DMS 273 (cell line): ENCODE measurements around the gene THEM4.

Experiments
- DNase-seq: peaks from one replicate; lab custom pipeline; 2025; ENCODE audit not compliant: unreplicated experiment; lab: John Stamatoyannopoulos, UW

The THEM4 gene

DNA sequence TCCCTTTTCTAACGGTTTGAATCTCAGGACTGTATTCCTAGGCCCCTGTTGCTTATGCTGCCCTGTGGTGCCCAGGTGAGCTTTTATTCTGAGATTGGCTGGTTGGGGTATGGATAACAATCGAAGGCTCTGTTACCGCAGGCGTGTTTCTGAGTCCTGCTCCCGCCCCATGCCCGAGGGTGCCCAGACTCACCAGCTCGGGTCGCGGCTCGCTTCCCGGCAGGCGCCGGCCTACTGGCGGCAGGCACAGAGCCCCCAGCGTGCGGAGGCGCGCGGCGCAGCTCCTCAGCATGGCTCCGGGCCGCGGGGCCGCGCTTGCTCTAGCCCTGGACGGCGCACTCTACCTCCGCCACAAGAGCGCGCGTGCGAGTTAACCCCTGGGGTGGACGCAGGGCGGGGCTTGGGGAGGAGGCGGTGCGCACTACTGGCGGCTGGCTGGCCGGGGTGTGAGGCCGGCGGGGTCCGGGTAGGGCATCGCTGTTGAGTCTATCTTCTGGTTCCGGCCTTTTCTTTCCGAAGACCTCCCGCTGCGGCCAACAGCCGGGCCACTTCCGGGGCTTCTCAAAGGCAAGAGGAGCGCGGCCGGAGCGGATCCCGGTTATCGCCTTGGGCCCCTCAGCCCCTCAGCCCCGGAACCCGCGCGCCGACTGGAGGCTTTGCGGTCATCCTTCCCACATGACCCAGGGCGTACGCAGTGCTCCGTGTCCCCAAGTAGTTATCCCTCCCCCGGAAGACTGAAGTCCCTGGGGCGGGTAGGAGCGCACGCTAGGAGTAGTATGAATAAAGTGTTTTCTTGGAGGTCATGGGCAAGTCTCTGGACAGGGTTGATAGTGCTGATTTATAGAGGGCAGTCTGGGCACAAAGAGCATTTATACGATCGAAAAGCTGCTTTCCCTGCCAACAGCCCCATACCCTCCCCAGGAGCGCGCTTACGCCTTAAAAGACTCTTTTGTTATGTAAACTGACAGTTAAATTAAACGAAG is at the start of gene THEM4:
THEM4 (minus strand) TSS at position 345 of the 983 bp plus-strand sequence; CDS start at position 292, 53 bp downstream.
- DNase-seq: peak; percentile 99

DNA sequence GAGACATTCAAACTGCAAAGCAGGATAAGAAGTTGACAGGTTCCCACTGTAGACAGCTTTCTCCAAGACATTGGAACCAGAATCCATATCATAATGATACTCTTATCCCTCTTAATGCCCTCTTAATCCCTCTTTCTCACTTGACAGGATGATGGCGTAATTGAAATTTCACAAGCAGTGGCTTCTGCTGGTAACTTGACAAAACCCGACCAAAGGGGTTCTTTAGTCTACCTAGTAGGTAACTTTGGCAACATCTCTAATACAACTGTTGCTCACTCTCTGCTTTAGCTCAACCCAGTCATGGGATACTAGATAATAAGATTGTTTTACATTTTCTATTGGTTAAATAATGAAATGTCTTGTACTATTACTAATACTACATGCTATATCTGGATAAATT is 49.6 kb upstream of the THEM4 start:
- no peak for DNase-seq

DNA sequence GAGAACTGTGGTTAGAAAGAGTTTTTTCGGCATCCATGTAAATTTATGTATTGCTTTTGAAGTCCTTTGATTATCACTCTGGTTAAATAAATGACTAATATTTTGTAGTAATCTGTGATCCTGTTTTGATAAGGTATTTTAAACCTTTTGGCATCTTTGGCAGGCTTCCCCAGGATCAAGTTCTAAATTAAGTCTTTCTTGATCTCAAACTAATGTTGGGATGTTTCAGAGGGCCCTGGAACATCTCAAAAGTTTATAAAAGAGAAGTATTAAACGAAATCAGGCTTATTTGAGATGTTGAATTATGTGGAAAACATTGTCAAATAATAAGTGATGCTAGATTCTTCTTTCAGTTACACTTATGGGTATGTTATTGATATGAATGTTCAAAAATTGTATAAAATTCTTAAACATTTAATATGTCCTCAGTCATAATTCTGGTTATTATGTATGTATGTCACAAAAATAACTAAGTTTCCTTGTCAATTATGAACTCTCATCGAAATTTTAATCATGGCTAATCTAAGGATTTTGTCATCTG is 47.7 kb upstream of the THEM4 start:
- no peak for DNase-seq

DNA sequence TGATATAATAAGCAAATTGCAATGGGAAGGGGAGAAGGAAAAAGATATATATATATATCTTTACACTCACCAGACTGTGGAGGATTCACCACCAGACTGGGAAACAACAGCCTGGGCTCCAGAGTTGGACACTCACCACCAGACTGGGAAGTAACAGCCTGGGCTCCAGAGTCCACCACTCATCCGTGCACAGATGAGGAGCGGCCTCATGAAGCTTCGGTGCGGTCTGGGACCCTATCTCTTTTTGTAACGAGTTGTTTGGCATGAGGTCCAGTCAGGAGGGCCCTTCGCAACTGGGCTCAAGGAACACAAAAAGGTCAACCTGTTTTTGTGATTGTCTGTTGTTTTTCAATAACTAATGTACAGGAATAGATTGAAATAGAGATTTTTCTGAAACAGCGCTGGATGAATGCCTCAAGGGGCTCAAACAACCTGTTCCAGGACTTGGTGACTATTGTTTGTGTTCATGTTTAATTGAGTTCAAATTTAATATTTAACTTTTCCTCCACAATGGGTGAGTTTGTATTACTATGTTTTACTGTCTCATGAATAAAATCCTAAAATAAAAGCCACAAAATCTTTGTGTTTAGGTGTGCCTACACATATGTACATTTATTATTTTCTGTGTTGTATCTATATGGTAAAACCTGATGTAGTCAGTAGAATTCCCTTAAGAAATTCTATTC is 44.2 kb upstream of the THEM4 start:
- no peak for DNase-seq

DNA sequence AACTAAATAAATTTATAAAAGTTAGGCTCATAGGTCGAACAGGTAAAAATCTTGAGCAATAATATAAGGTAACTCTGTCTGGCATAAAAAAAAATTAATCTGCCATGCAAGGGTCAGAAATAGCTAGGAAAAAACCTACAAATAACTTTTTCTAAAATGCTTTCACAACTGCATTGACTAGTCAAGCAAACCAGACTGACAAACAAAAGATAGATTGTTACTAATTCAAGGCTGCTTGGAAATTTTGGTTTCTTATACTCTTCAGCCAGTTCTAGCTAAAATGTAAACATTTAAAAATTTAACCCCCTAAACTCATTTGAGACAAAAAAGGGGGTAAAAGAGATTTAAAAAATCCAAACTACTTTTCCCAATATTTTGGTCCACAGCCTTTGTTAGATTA is 43.5 kb upstream of the THEM4 start:
- no peak for DNase-seq

DNA sequence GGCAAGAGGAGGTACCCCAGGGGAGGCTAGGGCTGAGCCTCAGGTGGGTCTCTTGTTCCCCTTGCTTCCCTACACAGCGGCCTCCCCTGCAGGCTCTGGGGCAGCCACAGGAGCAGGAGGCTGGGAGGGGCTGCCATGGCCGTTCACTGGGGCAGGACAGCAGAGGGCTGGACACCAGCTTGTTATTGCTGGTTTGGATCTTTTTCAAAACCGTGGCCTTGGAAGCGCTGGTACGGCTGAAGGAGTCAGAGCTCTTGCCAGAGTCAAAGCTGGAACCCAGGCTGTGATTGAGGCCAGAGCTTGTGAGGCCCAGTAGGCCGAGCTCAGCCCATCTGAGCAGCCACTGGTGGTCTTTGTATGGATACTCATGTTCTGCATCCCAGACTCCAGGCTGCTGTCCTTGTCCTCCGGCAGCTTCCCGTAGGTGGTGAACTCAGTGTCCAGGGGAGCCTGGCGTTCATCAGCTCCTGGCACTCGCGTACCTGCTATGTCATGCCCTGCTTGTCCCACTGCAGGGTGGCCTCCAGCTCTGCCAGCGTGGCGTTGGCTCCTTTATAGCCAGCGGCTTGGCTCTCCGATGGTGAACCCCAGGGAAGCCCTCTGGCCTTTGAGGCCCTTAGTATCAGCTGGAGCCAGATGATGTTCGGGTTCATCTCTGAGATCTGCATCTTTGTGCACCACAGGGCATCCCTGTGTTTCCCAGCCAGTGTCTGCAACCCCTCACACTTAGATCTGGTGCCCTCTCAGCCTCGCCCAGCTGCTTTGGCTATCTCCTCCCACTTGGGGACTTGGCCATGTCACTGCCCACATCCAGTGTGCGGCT is 40.3 kb upstream of the THEM4 start:
- no peak for DNase-seq

DNA sequence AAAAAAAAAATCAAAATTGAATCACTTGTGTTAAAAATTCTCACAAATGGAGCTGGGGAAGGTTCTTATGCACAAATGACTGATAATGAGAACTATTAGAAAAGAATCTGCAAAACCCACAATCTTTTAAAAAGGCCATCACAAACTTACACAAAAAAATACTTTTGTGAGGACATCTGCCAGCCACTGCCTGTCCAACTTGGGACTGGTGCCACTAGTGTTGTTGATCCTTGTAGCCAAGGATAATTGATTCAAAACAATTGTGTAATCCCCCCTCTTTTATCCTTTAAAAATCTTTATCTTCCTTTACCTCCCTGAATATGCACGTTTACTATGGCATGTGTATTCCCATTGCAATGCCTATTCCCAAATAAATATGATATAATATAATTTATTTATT is 39.2 kb upstream of the THEM4 start:
- no peak for DNase-seq

DNA sequence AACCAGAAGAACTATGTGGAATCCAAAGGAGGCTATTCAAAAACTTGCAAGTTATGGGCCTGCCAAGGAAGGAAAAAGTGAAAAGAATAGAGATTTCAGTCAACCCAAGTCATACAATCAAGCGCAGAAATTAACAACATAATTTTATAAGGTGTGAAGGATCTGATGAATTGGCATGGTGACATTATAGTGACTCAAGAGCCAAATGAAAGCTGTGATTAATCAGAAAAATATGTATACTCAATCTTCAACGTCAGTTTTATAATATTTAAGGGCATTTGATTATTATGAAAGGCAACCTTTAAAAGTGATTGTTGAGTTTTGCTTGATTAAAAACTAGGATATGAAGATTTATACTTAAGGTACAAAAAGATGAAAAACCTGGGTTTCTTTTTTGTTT is 37.8 kb upstream of the THEM4 start:
- no peak for DNase-seq

DNA sequence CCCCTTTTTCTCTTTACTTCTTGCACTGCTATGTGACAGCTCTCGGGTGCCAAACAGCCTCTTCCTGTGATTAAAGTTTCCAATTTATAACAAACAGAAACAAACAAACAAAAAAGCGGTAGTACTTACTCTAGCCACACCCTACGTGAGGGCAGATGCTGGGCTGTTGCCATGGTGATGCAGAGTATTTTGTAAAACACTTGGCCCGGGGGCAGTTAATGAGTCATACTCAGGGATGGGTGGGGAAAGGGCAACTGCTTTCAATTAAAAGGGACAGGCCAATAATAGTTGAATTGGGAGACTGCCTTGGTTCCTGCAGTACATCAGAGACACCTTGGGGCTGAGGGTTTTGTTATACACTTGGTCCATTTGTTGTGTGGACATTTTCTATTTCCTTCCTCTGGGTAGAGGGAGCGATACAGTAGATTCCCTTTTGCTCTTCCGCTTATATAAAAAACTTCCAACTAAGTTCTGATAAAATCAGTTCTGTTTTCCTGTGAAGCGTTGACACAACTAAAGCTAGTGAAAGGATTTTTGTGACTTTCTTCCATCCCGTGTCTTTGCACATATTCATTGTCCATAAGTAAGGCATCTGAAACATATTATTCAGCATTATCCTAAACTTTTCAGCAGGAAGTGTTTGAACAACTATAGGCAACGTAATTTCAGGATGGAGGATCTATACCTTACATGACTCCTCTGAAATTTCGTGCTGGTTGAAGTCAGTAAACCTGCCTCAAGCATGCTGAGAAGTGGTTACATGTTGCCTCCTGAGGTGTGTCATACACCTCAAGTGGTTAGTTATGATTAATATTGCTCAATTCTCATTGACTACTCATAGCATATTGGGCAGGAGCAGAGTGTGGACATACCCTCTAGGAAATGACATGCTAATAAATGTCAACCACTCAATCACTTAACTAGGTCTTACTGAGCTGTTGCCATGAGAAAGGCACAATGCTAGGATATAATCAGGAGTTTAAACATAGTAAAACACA is 36.7 kb upstream of the THEM4 start:
- DNase-seq: peak; percentile 88

DNA sequence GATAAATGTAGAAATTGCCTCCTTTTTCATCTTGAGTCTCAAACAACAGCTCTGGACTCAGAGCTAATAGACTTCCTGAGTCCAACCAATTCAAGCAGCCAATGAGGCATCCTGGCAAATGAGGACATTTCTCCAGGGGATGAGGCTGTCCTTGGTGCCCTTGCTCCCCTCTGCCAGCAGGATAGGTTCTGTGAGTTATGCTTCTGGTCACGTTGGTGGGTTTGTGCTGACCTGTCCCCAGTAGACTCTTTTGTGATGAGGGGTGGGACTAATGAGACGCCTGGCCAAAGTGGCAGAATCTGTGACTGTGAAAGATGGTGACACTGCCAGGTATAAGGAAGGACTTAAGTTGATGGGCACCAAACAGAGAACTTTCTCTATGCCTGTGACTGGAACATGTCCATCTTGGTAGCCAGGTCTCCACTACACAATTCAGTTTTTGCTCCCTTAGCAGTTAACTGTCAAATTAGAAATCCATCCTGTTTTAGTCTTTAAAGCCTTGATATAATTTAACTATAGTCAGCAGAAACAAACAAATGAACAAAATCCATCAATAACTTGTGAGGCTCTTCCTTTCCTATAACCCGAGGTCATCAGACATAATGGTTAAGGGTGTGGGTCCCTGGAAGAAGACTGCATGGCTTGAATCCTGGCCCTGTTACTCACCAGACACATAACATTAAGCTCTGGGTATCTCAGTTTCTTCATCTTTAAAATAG is 35.7 kb upstream of the THEM4 start:
- DNase-seq: no peak

DNA sequence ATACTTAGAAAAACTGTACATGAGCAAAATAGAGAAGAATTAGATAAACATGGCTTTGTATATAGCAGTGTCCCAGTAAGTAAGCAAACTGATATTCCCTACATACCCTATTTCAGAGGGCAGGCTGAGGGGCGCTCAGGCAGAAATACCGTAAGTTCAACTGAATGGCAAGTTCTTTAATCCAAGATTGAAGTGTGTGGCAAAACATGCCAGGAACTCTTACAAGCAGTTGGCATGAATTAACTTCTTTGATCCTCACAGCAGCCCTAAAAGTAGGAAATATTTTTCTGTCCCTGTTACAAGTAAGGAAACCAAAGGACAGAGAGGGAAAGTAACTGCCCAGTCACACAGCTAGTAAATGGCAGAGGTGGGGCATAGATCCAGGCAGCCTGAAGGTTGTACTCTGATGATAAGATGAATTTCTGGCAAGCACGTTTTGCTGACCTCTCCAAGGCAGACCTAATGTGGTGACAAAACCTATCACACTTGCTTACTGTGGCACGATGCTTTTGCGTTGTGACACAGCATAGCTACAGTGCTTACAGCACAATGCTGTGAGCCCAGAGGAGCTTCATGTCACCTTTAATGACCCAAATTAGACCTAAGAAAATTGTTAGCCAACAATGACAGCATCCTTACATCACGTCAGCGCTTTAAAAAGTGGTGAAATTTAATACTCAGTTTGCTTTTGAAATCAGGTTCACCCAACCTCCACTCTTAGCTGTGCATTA is 35.0 kb upstream of the THEM4 start:
- DNase-seq: no peak

DNA sequence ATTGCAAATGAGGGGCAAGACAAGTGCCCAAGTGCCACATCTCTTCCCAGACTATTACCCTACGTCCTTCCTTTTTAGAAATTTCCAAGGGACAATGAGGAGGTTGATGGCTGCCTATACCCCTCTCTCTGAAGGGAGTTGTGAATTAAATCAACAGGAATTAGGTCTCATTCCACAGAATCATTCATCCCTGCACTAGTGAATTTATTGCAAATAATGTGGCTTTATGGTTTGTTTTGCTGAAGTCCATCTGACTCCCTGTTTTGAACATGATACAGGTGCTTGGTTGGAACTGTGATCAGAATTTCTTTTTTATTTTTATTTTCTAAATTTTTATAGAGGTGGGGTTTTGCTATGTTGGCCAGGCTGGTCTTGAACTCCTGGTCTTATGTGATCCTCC is 34.3 kb upstream of the THEM4 start:
- no peak for DNase-seq

DNA sequence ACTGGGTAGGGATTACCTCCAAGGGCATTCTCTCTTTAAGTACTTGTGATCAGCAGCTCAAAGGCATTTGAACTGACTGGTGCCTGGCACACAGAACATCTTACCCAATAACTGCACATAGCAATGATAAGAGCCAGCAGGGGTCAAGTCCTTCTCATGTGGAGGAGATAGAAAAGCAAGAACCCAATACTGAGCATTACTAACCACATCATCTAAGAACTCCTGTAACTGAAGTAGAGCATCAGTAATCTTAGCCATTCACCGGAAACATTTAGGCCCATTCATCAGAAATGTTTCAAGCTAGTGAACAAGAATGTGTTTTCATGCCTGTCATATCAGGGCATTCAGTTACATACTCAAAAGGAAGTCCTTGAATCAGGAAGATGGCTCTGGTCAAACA is 33.6 kb upstream of the THEM4 start:
- DNase-seq: no peak

DNA sequence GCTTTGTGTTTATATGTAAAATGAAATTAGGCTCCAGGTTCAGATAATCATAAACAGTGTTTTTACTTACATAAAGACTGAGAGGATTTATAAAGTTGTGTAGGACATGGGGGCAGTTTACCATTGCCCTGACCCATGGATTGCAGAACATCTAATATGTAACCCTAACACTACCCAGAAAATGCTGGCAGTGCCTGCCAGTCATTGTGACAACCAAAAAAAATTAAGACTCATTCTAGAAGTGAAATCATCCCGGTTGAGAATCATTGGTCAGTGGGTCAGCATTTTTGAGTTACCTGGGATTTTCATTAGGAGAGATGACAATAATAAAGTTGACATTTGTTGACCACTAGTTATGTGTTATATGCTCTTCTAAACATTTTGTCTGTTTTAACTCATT is 31.2 kb upstream of the THEM4 start:
- no peak for DNase-seq

DNA sequence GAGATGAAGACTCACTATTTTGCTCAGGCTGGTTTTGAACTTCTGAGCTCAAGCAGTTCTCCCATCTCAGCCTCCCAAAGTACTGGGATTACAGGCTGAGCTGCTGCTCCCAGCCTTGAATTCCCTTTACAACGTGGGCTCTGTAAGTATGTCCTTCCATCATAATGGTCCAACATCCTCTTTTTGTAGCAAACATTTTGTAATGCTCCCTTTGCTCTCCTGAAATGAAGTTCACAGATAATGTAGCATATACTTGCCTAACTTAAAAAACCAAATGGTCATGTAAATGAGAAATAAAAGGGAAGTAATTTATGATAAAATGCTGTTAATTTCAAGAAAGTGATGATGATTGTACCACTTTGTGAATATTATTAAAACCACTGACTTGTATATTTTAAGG is 30.5 kb upstream of the THEM4 start:
- DNase-seq: no peak

DNA sequence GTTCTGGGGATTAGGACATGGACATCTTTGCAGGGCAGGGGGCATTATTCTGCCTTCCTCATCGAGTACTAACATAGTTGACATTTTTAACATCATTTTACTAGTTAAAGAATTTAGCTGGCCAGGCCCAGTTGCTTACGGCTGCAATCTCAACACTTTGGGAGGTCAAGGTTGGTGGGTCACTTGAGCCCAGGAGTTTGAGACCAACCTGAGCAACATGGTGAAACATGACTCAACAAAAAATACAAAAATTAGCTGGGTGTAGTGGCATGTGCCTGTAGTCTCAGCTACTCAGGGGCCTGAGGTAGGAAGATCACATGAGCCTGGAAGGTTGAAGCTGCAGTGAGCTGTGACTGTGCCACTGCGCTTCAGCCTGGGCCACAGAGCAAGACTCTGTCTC is 29.8 kb upstream of the THEM4 start:
- DNase-seq: no peak

DNA sequence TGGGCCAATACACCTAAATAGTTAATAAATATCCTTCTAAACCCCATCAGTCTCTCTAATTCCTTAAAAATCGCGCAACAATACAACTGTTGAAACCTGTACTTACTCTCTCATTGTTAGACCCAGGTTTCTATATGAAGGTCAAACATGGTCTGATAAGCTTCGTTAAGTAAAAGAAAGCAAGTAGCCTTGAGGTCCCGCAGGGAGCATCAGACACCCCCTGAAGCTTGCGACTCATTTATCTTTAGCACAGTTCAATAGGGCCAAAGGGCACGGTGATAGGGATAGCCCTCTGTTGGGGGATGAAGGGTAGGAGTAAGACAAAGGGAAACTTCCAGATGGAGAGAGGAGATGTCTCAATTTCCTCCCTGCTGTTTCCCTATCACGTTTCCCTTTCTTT is 27.3 kb upstream of the THEM4 start:
- no peak for DNase-seq

DNA sequence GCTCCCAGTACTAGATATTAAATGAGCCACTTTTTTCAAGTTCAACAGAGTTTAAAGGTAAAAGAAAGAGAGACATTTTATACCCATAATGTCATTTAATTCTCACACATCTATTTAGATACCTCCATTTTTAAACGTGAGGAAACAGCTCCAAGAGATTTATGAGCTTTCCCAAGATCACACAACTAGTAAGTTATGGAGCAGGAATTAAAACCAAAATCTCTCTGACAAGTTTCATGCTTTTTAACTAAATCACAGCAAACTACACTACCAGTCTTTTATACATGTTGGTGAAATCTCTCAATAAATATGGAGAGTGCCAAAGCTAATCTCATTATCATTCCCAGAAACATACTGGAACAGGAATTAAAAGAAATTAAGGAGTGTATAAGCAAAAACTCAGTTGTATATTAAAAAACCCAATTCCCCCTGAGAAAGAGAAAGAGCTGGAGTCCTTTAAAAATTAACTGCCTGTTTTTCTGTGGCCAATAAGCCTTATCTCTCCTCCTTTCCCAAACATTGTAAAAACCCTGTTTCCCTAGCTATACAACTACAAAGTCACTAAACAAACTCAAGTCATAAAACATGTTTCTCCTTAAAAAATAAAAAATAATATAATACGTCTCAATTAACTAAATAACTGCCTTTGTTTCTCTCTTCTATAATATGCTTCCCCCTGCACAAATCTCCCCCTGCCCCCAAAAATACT is 26.7 kb upstream of the THEM4 start:
- DNase-seq: no peak
